IPS-NIHi7 (cell line): Measurements from ENCODE around the gene CEMIP.
A peak's percentile ranks its signal among the peaks of the same experiment; 100 is the strongest.

Source experiments
- DNase-seq: peaks from one replicate; pipeline ENCODE4 v3.0.0; 2012; ENCODE audit warnings: mixed read lengths; ENCODE audit errors: extremely low spot score

Gene CEMIP

DNA sequence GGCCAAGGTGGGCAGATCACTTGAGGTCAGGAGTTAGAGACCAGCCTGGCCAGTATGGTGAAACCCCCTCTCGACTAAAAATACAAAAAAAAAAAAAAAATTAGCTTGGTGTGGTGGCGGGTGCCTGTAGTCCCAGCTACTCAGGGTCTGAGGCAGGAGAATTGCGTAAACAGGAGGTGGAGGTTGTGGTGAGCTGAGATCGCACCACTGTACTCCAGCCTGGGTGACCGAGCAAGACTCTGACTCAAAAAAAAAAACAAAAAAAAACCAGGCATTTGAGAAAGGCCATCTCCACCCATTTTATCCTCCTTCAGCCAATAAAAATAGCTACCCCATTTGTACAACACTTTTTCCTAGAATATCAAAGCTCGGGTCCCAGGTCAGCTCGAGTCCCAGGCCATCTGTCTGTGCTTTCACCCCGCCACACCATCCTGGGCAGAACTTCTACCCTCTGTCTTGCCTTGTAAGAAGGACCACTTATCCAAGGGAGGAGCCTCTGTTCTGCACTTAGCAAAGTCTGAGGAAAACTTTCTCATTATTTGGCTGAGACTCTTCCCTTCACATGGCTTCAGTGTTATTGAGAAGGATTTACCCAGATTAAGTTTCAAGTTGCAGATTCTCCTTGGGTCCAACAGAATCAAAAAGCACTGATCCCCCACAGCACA is 111.3 kb downstream of the CEMIP start:
- no peak for DNase-seq

DNA sequence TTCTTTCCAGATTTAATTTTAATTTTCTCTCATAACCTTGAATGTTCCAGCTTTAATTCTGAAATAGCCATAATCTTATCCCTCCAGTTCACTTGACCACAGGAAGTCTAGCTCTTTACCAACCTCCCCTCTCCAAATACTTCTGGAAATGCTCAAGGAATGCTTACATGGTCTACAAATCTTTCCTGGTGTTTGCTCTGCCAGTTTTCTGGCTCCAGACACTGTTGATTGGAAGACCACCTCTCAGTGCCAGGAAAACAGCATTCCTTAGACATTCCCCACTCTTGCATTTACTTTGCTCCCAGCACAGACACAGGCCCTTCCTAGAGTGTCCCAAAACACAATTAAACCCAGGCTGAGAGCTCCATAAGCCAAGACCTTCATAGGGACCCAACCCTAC is 111.8 kb downstream of the CEMIP start:
- no peak for DNase-seq

DNA sequence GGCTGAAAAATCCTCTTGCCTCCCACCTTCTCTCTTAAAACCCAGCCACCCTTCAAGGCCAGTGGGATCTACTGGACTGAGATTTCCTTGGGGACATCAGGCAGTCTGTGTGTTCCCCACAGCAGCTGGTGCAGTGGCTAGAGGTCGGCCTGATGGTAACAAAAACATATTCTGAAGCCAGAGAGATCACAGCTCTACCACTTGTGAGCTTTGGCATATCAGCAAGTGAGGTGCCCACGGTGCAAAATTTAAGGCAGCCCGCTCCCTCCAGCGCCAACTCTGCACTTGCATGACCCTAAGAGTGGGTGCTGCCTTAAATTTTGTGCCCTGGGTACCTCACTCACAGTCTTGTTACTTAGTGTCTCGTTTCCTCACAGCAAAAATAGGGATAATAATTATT is 113.2 kb downstream of the CEMIP start:
- no peak for DNase-seq

DNA sequence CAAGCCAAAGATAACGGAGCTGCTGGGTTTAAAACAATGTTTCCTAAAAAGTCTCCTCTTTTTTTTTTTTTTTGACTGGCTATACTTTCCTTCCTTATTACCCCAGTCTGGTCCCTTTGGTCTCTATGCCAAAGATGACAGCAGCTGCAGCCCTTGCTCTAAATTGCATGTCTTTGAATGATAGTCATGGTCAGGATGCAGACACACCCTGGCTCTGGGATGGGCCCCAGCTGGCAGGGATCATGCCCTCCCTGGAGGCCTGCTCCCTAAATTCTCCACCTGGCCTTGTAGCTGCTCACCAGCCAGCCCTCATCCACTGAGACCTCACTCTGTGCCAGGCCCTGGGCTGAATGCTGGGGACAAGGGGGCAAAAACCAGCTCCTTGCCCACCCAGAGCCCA is 114.6 kb downstream of the CEMIP start:
- no peak for DNase-seq

DNA sequence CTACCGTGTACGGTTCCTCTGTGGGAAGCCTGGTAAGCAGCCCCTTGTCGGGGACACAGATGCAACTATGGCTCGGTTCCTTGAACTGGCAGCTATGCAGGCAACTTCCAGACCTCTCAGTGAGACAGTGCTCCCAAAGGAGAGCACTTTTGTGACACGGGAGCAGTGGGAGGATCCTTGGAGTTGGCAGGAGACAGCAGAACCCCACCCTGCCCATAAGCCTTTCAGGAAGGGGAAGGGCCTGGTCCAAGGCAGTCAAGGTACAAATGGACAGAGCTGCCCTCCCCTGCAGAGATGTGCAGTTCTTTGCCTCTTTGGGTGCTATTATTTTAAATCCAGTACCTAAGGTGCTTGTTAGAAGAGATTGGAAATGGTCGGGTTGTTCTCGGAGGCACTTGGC is 115.9 kb downstream of the CEMIP start:
- DNase-seq, result no peak

DNA sequence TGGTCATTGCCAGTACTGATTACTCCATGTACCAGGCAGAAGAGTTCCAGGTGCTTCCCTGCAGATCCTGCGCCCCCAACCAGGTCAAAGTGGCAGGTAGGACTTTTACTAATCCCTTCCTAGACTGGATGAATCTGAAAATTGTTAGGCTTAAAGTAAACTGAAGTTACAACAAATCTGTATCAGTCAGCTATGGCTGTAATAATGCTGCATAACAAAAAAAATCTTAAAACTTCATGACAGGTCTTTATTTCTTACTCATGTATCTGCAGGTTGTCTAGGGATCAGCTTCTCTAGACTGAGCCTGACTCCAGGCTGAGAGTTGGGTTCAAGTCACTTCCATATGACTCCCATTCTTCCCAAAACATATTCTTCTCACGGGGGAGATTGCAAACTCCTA is 116.8 kb downstream of the CEMIP start:
- no peak for DNase-seq

DNA sequence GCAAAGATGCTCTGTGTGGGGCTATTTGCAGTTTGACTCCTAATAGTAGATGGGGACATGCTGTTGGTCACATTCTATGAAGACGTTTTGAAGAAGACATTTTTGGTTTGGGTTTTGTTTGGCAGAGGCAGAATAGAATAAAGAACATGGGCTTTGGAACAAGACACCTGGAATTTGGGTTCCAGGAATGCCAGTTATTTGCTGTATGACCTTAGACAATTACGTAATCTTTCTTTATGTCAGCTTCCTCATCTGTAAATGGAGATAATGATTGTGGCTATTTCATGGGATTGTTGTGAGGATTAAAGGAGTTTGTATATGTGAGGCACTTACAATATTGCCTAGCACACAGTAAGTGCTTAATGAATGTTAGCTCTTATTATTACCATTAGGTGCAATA is 118.9 kb downstream of the CEMIP start:
- no peak for DNase-seq

DNA sequence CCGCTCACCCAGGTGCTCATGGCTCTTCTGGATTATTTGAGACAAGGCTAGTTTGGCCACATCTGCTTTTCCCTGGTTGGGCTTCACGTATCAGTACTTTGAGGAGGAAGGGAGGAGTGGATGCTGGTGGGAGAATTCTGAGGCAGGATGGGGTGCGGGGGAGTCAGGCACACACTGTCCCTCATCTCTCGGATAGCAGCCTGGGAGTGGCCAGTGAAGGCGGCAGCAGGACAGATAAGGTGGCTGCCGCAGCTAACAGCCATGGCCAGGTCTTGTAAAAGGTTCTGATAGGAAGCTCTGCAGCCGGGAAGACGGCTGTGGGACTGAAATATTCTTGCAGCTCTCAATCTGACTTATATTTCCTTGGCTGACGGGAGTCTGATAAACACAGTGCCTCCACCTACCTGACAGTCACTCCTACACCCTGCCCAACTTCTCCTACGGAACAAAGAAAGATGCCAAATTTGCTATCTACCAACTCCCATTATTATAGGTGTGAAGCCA is 123.2 kb downstream of the CEMIP start:
- DNase-seq, result no peak

DNA sequence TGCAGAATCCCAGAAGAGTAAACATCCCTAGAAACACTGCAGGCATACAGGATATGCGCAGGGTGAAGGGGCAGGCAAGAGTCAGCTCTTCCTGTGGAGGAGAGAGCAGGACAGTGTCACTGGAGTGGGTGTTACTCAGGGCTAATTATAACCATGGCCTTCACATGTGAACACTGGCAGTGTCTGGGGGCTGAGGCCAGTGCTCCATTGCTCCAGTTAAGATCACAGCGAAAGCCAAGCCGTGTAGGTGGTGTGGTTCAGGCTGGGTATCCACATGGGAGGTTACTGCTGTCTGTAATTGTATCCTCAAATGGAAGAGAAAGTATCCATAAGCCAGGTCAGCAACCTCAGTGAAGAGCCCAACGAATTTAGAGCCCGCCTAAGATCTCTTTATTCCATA is 125.8 kb downstream of the CEMIP start:
- peak; percentile 25 for DNase-seq

DNA sequence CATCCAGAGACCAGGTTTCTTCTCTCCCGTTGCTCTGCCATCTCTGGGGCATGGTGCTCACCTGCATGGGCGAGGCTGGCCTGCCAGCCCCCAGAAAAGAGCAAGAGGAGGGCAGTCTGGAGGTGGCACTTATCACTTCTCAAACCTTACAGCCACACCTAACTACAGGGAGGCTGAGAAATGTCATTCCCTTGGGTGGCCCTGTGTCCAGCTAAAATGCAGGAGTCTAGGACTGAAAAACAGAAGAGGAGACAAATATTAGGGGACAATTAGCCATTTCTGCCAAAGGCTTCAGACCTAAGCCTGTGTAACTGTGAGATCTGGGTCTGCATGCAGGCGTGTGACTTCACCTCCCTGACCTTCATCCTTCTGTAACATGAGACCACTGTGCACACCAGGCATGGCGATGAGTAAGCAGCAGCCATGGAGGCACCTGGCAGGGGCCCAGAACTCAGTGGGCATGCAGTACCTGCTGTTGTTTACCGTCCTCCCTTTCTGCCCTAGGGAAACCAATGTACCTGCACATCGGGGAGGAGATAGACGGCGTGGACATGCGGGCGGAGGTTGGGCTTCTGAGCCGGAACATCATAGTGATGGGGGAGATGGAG is 127.1 kb downstream of the CEMIP start:
- no peak for DNase-seq

DNA sequence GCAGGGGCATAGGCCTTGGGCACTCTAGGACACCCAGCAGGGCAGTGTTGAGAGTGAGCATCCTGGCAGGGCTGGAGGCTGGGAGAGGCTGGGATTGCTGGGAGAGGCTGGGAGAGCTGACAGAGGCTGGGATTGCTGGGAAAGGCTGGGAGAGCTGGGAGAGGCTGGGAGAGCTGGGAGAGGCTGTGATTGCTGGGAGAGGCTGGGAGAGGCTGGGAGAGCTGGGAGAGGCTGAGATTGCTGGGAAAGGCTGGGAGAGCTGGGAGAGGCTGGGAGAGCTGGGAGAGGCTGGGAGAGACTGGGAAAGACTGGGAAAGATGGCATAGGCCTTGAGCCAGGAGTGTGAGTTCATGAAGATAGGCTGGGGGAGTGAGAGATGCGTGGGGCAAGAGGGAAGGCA is 132.7 kb downstream of the CEMIP start:
- no peak for DNase-seq

DNA sequence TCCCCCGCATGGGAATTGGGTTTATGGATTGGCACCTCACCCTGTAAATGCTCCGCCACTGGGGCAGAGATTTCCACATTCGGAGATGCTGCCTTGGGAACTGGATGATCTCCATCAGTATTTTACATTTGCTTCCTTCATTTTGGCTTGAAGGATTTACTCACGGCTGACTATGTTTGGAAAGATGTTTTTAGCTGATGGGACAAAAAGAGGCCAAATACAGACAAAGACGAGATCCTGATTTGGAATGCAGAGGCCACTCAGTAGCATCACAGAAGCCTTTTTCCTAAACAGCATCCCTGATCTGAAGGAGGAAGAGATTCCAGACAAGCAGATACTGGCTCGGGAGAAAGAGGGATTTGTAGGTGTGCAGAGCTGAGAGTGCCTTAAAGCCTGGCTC is 133.5 kb downstream of the CEMIP start:
- no peak for DNase-seq

DNA sequence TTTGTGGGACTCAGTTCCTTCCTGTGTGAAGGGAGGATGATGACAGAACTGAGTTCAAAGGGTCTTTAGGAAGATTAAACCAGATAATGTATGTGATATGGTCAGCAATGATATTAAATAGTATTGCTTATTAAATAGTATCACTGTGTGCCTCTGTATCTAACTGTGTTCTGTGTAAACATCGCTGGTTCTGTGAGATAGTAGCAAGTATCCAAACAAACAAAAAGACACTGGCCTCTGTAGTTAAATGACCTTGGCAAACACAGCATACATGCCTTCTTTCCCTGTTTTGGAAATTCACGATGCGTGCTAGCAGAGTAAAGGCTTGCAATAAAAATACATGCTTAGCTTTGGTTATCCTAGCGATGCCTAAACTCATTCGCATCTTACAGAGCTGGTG is 134.4 kb downstream of the CEMIP start:
- DNase-seq, result no peak

DNA sequence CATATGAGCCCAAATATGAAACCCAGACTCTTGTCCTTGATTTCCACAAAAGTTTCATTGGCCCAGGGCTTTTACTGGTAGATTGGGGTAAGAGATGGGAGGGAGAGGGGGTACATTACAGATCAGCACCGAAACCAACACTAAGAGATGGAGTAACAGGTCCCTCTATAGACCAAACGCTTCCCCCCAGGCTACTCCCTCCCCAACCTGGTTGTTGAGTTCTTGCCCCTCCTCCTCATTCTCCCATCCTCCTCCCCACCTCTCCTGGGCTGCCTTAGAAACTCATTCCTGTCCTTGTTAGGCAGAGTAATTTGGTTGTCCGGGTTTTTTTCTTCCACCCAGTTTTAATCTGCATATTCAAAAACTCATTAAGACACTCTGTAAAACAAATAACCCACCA is 136.3 kb downstream of the CEMIP start:
- peak; percentile 91 for DNase-seq

DNA sequence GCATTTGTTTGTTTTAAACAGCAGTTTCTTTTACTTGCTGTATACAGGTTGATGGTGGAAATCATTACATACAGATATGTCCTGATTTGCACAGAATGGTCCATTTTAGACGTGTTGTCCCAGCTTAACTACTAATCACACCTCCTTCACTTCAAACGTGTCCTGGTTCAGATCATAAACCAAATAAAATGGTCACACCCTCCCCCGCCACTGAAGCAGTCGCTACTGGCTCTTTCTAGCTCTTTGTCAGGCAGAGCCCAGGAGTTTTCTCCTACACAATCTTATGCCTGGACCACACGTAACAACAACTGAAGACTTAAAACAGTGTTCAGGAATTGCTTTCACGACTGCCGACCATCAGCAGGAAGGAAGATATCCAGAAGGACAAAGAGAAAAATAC is 136.9 kb downstream of the CEMIP start:
- DNase-seq, result no peak

DNA sequence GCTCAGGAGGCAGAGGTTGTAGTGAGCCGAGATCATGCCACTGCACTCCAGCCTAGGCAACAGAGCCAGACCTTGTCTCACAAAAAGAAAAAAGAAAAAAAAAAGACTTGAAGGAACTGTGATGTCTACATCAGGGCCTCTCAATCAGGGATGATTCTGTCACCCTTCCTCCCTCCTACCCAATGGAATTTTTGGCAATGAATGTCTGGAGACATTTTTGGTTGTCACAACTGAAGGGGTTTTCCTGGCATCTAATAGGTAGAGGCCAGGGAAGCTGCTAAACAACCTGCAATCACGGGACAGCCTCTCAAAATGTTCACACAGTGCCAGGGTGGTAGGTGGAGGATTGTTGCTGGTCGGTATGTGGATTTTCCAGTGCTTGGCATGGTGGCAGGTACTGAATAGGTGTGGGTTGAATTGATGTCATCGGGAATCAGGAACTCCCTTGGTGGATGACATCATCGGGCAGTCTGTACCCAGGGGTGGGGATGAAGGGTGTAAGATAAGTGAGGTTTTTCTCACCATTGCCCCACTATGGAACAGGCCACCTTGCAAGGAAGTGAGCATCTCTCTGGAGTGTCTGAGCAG is 139.1 kb downstream of the CEMIP start:
- DNase-seq, result no peak

DNA sequence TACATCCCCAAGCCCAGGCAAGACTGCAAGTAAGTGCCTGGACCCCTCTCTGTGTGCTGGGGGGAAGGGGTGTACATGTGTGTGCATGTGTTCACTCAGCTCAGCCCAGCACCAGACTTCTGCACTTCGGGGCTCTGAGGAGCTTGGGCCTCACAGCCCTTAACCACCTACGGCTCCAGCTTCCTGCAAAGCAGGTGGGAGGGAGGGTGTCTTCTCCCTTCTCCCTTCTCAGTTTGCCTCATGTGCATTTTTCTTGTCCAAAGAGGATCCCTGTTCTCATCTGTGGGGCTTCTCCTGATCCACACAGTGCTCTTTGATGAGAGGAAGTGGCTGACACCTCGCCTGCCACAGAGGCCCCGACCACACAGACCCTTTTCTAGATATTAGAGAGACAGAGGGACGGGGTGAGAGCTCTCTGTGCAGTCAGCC is 141.1 kb downstream of the CEMIP start:
- no peak for DNase-seq

DNA sequence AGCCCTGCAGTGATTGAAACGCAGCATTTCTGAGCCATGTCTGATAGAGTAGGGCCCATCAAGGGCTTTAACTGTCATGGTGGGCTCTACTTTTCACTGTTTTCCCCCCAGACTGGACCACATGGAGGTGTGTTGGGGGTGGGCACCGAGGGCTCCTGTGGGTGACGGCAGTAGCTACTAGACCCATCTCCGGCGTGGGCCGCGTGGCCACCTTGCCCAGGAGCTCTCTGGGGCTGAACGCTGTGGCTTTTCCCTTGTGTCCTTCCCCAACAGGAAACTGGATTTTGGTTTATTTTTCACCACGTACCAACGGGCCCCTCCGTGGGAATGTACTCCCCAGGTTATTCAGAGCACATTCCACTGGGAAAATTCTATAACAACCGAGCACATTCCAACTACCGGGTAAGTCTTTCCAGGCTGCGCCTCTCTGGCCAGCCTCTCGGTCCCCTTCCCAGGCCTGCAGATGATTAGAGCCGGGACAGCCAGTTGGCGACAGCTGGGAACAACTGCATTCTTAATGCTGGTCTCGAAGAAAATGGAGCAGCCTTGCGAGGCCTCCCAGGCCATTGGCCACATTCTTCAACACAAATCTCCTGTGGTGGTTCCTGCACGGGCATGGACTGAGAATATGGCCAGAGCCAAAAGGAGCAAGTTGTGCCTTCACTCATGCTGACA is 142.7 kb downstream of the CEMIP start:
- no peak for DNase-seq

DNA sequence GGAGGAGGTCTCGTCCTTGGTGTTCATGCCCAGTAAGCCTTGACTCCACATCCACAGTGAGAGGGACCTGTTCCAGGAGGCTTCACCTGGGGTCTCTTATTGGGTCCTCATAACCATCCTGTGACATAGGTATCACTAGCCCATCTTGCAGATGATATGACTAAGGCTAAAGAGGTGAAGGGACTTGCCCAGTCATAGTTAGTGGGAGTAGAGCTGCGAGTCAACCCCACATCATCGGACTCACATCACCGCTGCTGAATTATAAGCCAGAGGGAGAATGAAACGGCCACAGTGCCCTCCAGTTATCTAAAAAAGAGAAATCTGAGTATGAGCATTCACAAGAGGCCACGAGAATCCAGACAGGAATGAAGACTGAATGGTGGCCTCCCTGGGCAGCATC is 144.5 kb downstream of the CEMIP start:
- no peak for DNase-seq

DNA sequence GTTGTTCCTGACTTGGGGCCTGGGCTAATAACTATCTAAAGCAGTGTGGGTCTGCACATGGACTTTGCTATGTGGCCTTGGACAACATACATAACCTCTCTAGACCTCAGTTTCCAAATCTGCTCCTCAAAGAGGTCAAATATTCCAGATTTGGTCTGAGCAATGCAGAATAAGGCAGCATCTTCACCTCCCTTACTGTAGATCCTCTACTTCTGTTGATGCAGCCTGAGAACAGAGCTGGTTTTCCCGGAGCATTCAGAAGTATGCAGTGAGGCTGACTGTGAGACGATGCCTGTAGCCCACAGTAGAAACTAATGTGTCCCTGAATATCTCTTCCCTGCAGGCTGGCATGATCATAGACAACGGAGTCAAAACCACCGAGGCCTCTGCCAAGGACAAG is 145.1 kb downstream of the CEMIP start:
- no peak for DNase-seq

DNA sequence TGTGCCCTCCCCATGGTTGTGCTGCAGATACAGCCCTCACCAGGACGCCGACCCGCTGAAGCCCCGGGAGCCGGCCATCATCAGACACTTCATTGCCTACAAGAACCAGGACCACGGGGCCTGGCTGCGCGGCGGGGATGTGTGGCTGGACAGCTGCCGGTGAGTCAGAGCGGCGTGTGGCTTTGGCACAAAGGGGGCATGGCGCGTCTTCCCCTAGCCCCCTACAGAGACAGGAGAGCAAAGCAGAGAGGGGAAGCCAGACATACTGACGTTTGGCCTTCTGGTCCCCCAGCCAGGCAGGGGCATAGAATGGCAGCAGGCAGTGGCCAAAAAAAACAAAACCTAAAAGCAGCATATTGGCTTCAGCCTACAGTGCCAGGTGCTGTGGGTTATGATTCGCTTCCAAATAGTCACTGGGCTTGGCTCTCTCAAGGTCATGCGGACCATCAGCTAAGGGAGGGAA is 146.5 kb downstream of the CEMIP start:
- no peak for DNase-seq

DNA sequence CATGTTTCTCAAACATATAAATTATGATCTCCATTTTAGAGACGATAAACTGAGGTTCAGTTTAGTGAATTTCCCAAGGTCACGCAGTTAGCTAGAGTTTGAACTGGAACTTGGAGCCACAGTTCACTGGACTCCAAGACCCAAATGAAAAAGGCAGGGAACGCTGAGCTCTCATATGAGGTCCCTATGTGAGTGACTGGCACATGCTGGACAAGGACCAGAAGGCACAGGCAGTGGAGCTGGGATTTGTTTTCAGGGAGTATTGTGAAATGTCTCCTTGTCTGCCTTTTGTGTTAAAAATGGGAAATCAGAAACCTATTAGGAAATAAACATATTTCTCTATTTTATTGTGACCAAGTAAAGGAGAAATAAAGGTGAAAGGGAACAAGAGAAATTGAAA is 147.0 kb downstream of the CEMIP start:
- no peak for DNase-seq

DNA sequence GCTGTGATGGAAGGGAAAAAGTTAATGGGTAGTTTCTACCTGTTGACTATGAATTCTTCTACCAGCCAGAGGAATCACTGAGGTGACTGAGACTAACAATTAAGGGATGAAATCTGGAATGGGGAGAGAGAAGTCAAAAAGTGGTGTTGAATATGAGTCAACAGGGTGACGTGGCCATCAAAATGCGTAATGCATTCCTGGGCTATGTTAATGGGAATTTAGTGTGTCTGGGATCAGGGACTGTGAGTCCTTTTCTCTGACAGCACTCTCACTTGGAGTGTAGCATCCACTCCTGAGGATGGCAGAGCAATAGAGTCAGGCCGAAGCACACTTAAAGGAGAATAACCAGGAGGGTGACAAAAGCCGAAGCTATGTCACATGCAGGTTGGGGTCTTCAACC is 150.1 kb downstream of the CEMIP start:
- DNase-seq, result no peak
